Caco-2 (cell line): ENCODE measurements around the gene ST6GALNAC3. TPM values are rescaled to one million over a fixed set of nuclear protein-coding genes. Genes with fewer than 3 reads are reported as not detected.

Experiments used
- BruUV-seq: library from RNA; stranded (reverse); fragments of 400-500 nt; replicated peaks from 2 replicates; lab custom pipeline; 2021; lab: Mats Ljungman, UMichigan
- CTCF ChIA-PET: fragments of 300-600 bp; sonication (Branson Sonifier 250); formaldehyde crosslinking; loops from one replicate; lab custom pipeline; 2022; ENCODE audit warnings: antibody characterized with exemption; lab: Charles Lee
- POLR2A ChIA-PET: fragments of 300-600 bp; sonication (Branson Sonifier 250); formaldehyde crosslinking; loops from one replicate; lab custom pipeline; 2022; ENCODE audit warnings: antibody characterized with exemption; lab: Charles Lee
- DNase-seq, 2 experiments: peaks; one replicate each; pipeline versions ENCODE4 v3.0.0 to v3.0.0-alpha.2; 2020 to 2022
- H3K27me3 ChIP-seq: replicated peaks from 2 replicates; pipeline ENCODE4 v1.6.0; 2011; ENCODE audit warnings: low read length; ENCODE audit not compliant: control insufficient read depth, insufficient read depth
- H3K36me3 ChIP-seq: 2 replicates; pipeline ENCODE4 v1.5.1; 2011; ENCODE audit warnings: low read length; ENCODE audit not compliant: control insufficient read depth, insufficient read depth
- H3K4me1 ChIP-seq: fragments of 250-450 bp; sonication (Bioruptor Pico); 2 replicates; pipeline ENCODE4 v1.5.1; 2020; ENCODE audit warnings: mild to moderate bottlenecking
- H3K4me3 ChIP-seq: 2 replicates; pipeline ENCODE4 v1.5.1; 2011; ENCODE audit warnings: low read depth, mild to moderate bottlenecking, control low read depth, low read length
- H3K9me3 ChIP-seq: fragments of 250-450 bp; sonication (Bioruptor Pico); 2 replicates; pipeline ENCODE4 v1.5.1; 2020; ENCODE audit warnings: mild to moderate bottlenecking, moderate library complexity
- H3K27ac Mint-ChIP-seq: one replicate; pipeline ENCODE4 v1.8.0; 2022; ENCODE audit warnings: mixed read lengths; ENCODE audit not compliant: unreplicated experiment
- H3K27me3 Mint-ChIP-seq: one replicate; pipeline ENCODE4 v1.8.0; 2022; ENCODE audit warnings: mixed read lengths; ENCODE audit not compliant: insufficient read depth, unreplicated experiment
- H3K36me3 Mint-ChIP-seq: one replicate; pipeline ENCODE4 v1.8.0; 2022; ENCODE audit warnings: mild to moderate bottlenecking, mixed read lengths; ENCODE audit not compliant: insufficient read depth, unreplicated experiment
- H3K4me1 Mint-ChIP-seq: one replicate; pipeline ENCODE4 v1.8.0; 2022; ENCODE audit warnings: low read depth, mixed read lengths; ENCODE audit not compliant: unreplicated experiment
- H3K4me3 Mint-ChIP-seq: one replicate; pipeline ENCODE4 v1.8.0; 2022; ENCODE audit warnings: mild to moderate bottlenecking, moderate library complexity, mixed read lengths; ENCODE audit not compliant: unreplicated experiment
- H3K9me3 Mint-ChIP-seq: one replicate; pipeline ENCODE4 v1.8.0; 2022; ENCODE audit warnings: mixed read lengths; ENCODE audit not compliant: unreplicated experiment
- CTCF ChIP-seq, 2 experiments: fragments of 200-600 bp in 1 of 2; IDR thresholded peaks; 1 replicate in 1 of 2; 2 replicates in 1 of 2; pipeline versions ENCODE4 v1.5.1 to v1.8.0; 2011 to 2022; ENCODE audit warnings: antibody characterized with exemption in 1 of 2, control low read depth in 1 of 2, inconsistent platforms in 1 of 2, low read depth in 1 of 2, low read length in 1 of 2, mild to moderate bottlenecking in 1 of 2, moderate library complexity in 1 of 2; ENCODE audit not compliant: insufficient read depth in 1 of 2, severe bottlenecking in 1 of 2, unreplicated experiment in 1 of 2
- intact Hi-C: fragments of 100-400 bp; cut with micrococcal nuclease; formaldehyde crosslinking; loops from one replicate; pipeline ENCODE4 v1.10.0; 2022; ENCODE audit not compliant: unreplicated experiment
- total RNA-seq: library from RNA; stranded (reverse); gene quantifications from 2 replicates; pipeline ENCODE4 v1.2.3, GENCODE V29; 2022

The ST6GALNAC3 gene
- total RNA-seq, 1 experiment from 2014 or later, result 16.0 TPM

GRCh38 chr1:76443217-76443616, 368.7 kb downstream of the ST6GALNAC3 start:
- no TSS peak for BruUV-seq

GRCh38 chr1:76444773-76445172, 370.2 kb downstream of the ST6GALNAC3 start:
- H3K36me3 ChIP-seq, result no peaks in the 10 kb centered on the region
- ChIA-PET POLR2A (no interaction called here), CTCF (no interaction called here)
- H3K4me3 ChIP-seq, result no peak overlapping the region
- H3K9me3 Mint-ChIP-seq, result peaks cover 9% of the 10 kb centered on the region
- no peaks in the 10 kb centered on the region for H3K4me1 Mint-ChIP-seq
- no TSS peak for BruUV-seq
- no peaks in the 10 kb centered on the region for H3K36me3 Mint-ChIP-seq
- no peak overlapping the region for H3K4me3 Mint-ChIP-seq
- no peaks in the 10 kb centered on the region for H3K27me3 Mint-ChIP-seq
- H3K4me1 ChIP-seq, result no peaks in the 10 kb centered on the region
- H3K27me3 ChIP-seq, result no peaks in the 10 kb centered on the region
- no peak overlapping the region for H3K27ac Mint-ChIP-seq
- intact Hi-C loops, result no loop called here
- TF ChIP-seq CTCF (IDR thresholded peaks at IDR 0.05; ENCODE audit: insufficient read depth in 1 of 2, low read depth in 1 of 2, low read length in 1 of 2, severe bottlenecking in 1 of 2, unreplicated experiment in 1 of 2), result no peak
- no peak for DNase-seq
- no peaks in the 10 kb centered on the region for H3K9me3 ChIP-seq

More at GRCh38 chr1:76443217-76443616, 368.7 kb downstream of the ST6GALNAC3 start:
- Histone ChIP-seq H3K9me3 (no peaks in the 10 kb centered on the region), H3K27me3 (no peaks in the 10 kb centered on the region), H3K4me3 (no peak overlapping the region), H3K4me1 (no peaks in the 10 kb centered on the region), H3K36me3 (no peaks in the 10 kb centered on the region)
- intact Hi-C loops, result no loop called here
- Mint-ChIP-seq H3K9me3 (peaks cover 9% of the 10 kb centered on the region), H3K27ac (no peak overlapping the region), H3K4me3 (no peak overlapping the region), H3K27me3 (no peaks in the 10 kb centered on the region), H3K4me1 (no peaks in the 10 kb centered on the region), H3K36me3 (no peaks in the 10 kb centered on the region)
- no peak for DNase-seq
- ChIA-PET POLR2A (no interaction called here), CTCF (no interaction called here)
- TF ChIP-seq CTCF (IDR thresholded peaks at IDR 0.05; ENCODE audit: insufficient read depth in 1 of 2, low read depth in 1 of 2, low read length in 1 of 2, severe bottlenecking in 1 of 2, unreplicated experiment in 1 of 2), result no peak

- no peak for DNase-seq
- CTCF ChIA-PET, result no interaction called here
- H3K27me3 ChIP-seq, result no peaks in the 10 kb centered on the region
- POLR2A ChIA-PET, result no interaction called here
- BruUV-seq, result no TSS peak
- H3K36me3 ChIP-seq, result no peaks in the 10 kb centered on the region
- Mint-ChIP-seq H3K27me3 (no peaks in the 10 kb centered on the region), H3K4me1 (no peaks in the 10 kb centered on the region), H3K4me3 (no peak overlapping the region), H3K36me3 (no peaks in the 10 kb centered on the region), H3K9me3 (peaks cover 29% of the 10 kb centered on the region), H3K27ac (no peak overlapping the region)
- no peak overlapping the region for H3K4me3 ChIP-seq
- no peaks in the 10 kb centered on the region for H3K4me1 ChIP-seq
- no peak for TF ChIP-seq CTCF (IDR thresholded peaks at IDR 0.05; ENCODE audit: insufficient read depth in 1 of 2, low read depth in 1 of 2, low read length in 1 of 2, severe bottlenecking in 1 of 2, unreplicated experiment in 1 of 2)
- intact Hi-C loops, result no loop called here
- no peaks in the 10 kb centered on the region for H3K9me3 ChIP-seq
These were observed 375.7 kb downstream of the ST6GALNAC3 start for GRCh38 chr1:76450229-76450628.
